GM18498 (cell line): ENCODE measurements around the gene ID3.

Experiments
- ATAC-seq: cut with Tn5 transposase; IDR thresholded peaks from one replicate; pipeline ENCODE4 v1.9.1; 2021; ENCODE audit warnings: mild to moderate bottlenecking, moderate library complexity; ENCODE audit not compliant: unreplicated experiment

ID3 gene

DNA sequence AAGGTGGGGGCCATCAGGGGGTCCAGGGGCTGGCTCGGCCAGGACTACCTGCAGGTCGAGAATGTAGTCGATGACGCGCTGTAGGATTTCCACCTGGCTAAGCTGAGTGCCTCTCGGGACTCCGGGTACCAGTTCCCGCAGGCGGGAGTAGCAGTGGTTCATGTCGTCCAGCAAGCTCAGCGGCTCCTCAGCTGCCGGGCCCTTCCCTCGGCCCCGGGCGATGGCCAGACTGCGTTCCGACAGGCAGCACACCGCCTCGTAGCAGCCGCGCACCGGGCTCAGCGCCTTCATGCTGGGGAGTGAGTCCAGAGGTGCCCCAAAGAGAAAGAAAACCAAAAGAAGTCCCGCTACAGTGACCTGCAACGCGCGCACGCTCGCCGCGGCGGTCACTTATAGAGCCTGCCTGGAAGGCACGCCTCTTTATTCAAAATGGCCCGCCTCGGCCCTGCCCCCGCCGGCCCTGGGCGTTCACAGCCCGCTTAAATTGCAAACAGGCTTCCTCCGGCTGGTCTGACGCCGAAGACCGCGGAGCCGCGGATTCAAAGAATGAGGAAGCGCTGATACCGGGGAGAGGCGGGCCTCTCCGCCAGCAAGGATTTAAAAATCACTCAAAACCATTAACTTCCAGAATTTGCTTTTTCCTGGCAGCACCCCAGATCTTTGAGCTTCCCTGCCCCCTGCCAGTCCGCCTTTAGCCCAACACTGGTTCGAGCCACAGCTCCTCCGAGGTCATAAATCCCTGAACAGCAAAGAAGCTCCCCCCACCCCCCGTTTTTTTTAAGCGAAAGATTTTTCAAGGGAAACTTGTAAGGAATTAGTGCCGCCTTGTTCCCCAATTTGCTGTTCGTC is at the start of gene ID3:
Gene ID3, minus strand, starts transcription at position 366 of the 849 bp plus-strand sequence. Its CDS starts 75 bp downstream, at position 291.
- ATAC-seq = peak; percentile 63

GRCh38 chr1:23607944-23608343 is 48.6 kb upstream of the ID3 start:
- ATAC-seq = no peak

- no peak for ATAC-seq
Observed at GRCh38 chr1:23601968-23602876, 42.9 kb upstream of the ID3 start.

- ATAC-seq = no peak
Observed at GRCh38 chr1:23601135-23601967, 42.0 kb upstream of the ID3 start.

DNA sequence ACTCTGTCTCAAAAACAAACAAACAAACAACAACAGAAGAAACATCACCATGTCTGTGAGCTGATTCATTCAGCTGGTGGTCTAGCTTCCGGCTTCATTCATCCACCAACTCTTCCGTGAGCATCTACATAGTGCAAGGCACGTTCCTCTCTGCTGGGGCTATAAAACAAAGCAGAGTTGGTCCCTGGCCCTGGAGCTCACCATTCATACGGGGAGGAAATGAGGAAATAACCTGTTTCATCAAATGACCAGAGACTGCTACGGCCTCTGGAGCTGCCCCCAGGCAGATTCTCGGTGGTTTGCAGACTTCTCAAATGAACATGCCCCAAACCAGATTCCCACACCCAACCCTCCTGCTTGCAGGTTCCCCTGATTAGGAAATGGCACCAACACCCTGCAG is 41.0 kb upstream of the ID3 start:
- ATAC-seq = no peak

DNA sequence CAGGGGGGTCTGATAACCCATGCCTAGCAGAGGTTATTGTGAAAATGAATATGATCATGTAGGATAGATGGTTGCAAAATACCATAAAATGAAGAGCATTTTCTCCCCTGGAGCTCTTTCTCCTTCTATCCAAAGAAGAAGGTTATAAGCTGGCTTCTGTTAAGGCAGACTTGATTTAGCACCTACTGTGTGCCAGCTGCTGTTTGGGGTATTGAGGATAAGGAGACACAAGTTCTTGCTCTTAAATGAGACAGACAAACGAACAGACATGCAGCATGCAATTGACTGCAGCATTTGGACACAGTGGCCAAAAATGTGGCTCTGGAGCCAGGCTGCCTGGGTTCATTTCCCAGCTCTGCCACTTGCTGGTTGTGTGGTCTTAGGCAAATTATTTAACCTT is 39.8 kb upstream of the ID3 start:
- ATAC-seq = no peak

GRCh38 chr1:23598424-23598823 is 39.1 kb upstream of the ID3 start:
- ATAC-seq = no peak

DNA sequence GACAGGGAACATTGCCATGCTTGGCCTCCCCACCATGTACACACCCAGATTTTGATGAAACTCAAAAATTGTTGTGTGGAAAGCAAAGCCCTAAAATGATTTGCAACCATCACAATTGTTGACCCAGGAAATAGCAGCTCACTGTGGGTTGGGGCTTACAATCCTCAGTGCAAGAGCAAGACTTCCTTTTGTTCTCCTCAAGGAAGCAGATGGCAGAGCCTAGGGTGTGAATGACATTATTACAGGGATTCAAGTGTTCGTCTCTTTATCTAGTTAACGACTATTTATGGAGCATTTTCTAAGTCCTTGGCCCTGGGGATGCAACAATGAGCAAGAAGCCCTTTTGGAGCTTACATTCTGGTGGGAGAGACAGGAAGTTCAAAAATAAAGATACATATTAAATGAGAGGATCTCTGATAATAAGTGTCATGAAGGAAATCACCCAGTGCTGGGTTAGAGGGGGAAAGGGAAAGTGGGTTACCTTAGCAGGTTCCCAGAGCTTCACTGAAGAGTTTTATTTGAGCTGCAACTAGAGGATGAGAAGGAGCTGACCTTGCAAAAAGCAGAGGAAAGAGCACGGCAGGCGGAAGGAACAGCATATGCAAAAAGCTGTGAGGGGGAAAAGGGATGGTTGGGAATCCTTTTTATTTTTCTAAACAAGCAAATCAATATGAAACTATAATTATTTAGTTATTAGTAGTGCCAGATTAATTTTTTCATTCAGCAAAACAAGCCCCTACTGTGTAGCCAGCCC is 38.5 kb upstream of the ID3 start:
- no peak for ATAC-seq

DNA sequence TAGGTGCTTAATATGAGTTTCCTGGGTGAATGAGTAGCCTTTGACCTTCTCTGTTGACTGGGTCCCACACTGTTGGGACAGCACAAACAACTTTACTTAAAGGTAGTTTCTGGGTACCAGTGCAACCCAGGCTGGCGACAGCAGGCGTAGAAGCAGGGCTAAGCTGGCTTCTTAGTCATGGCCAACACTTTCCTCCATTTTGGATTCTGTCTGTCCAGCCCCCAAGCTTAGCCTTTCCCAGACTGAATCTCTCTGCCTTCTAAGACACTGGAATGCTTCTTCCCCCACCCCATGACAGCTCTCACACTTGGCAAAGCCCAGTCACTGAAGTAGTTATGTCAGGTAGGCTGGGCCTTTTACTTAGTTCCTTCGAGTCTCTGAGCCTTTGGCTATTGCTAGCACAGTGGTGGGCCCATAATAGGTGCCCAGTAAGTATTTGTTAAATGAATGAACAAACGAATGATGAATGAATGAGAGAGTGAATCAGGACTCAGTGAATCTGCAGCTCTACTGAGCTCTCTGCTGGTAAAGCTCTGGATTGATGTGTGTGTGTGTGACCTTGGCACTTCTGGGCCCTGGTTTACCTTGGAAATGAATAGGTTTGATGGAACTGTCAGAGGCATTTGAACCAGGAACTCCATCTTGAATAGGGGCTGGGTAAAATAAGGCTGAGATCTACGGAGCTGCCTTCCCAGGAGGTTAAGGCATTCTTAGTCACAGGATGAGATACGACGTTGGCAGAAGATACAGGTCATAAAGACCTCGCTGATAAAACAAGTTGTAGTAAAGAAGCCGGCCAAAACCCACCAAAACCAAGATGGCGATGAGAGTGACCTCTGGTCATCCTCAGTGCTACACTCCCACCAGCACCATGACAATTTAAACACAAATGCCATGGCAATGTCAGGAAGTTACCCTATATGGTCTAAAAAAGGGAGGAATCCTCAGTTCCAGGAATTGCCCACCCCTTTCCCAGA is 37.4 kb upstream of the ID3 start:
- ATAC-seq = no peak

DNA sequence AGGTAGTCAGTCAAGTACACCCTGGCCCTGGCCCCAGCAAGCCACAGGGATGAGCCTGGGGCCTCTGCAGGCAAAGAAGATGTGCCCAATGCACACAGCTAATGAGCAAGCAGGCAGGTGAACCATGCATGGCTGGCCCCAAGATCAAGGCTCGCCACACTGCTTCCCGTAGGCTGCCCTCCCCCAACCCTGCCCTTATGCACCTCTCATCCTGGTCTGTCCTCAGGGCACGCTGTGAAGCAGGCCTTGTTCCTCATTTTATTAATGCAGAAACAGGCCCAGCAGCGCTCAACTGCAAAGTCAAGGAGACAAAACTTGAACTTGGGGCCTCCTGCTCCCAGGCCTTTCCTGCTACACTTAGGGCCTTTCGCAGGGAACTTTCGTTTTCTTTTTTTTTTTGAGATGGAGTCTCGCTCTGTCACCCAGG is 35.6 kb upstream of the ID3 start:
- ATAC-seq = no peak

DNA sequence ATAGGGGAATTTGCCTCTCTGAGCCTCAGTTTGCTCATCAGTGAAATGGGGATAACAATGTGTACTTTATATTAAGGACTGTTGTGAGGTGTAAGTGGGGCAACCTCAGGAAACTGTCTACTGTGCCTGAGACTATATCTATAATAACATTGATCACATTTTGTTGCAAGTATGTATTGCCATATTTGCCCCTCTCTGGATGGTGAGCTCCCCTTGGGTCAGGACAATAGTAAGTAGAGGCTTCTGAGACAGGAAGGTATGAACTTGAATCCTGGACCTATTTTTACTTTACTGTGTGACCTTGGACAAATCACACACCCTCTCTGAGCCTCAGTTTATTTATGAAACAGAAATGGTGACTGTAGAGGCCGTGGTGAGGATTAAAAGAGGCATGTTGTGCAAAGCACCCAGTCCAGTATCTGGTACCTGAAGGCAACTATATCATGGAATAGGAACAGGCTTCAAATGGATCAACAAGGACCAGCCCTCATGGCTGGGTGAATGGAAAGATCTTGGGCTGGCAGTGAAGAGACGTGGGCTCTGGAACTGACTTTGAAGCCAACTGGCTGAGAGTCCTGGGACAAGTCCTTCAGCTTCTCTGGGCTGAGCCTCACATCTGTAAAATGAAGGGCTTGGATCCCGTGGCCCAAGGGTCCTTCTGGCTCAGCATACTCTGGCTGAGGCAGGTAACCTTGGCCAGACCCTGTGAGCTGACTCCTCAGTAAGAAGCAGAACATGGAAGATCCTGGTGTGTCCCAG is 35.0 kb upstream of the ID3 start:
- ATAC-seq = no peak

- ATAC-seq = no peak
Observed at GRCh38 chr1:23593556-23594148, 34.4 kb upstream of the ID3 start.

DNA sequence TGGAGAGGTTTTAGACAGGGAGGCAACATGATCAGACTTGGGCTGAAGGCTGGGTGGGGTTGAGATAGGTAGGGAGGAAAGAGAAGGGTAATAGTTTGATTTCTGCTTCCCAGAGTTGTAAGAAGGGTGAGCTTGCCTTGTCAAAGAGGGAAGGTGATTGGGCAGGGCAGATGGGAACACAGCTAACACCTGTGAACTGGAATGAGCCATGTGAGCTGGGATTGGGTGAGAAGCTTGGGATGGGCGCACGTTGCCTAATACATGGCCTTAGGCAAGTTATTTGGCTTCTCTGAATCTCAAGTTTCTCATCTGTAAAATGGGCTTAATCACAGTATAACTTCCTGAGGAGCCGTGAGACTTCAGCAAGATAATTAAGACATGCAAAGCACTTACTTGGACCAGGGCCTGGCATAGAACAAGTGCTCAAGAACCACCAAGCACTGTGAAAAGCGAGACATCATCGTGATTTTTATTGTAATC is 33.8 kb upstream of the ID3 start:
- no peak for ATAC-seq

- ATAC-seq = no peak
Observed at GRCh38 chr1:23592209-23592892, 33.0 kb upstream of the ID3 start.

DNA sequence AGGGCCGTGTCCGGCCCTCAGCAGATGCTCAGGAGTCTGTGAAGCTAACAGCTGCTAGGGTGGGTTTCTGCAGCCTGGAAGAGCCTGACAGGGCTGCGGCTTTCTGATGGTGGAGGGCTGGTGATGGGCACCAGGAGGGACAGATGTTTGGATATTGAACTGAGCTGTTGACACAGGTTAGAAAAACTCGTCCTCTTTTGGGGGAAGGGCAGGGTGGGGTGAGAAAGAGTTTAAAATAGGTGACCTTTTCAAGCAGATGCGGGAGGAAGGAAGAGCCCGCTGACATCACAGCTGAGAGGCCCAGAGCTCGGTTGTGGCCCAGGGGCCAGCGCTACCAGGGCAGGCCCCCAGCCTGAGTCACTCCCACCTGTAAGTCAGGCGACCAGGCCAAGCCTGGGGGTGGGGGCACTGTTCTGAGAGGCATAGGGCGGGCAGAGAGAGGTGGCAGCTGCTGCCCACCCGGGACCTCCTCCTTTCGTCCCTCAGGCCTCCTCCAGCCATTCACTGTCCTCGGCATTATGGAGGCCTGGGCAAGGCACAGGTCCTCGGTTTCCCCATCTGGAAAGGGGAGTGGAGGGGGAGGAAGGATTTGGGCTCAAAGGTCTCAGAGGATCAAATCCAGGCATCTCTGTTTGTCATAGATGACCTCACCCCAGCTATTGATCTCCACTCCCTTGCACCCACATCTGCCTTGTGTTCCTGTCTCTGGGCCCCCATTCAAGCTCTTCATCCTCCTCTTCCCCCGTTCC is 32.3 kb upstream of the ID3 start:
- no peak for ATAC-seq

- ATAC-seq = peak; percentile 40
Observed at GRCh38 chr1:23590058-23590783, 30.9 kb upstream of the ID3 start.
